Left lung (tissue), 10 donors: ENCODE measurements around the gene YAP1. TPM values are rescaled to one million over a fixed set of nuclear protein-coding genes. Genes with fewer than 3 reads are reported as not detected.
A peak's percentile ranks its signal among the peaks of the same experiment; 100 is the strongest.

ENCODE experiments used
- ATAC-seq: fragments of 200-7000 bp; cut with Tn5 transposase; one replicate; pipeline ENCODE4 v1.9.1; 2020; ENCODE audit warnings: moderate library complexity
- DNase-seq, 4 donors: peaks; one replicate each; pipeline ENCODE4 v3.0.0-alpha.2; 2013 to 2020
- H3K27ac ChIP-seq, 2 donors: fragments of 200-600 bp; sonication (generic) in 1 of 2; one replicate each; pipeline versions ENCODE4 v1.5.0 to v1.8.0; 2020 to 2021
- H3K27me3 ChIP-seq, 2 donors: fragments of 200-600 bp; sonication (generic) in 1 of 2; one replicate each; pipeline versions ENCODE4 v1.5.0 to v1.8.0; 2020 to 2021
- H3K36me3 ChIP-seq, 2 donors: fragments of 200-600 bp; sonication (generic) in 1 of 2; one replicate each; pipeline versions ENCODE4 v1.5.0 to v1.8.0; 2020 to 2021
- H3K4me1 ChIP-seq, 2 donors: fragments of 200-600 bp; one replicate each; pipeline ENCODE4 v1.8.0; 2021
- H3K4me3 ChIP-seq, 2 donors: fragments of 200-600 bp; sonication (generic) in 1 of 2; one replicate each; pipeline versions ENCODE4 v1.5.0 to v1.8.0; 2020 to 2021; ENCODE audit warnings: mild to moderate bottlenecking in 1 of 2
- H3K9me3 ChIP-seq, 2 donors: fragments of 200-600 bp; sonication (generic) in 1 of 2; one replicate each; pipeline versions ENCODE4 v1.5.0 to v1.8.0; 2020 to 2021
- CTCF ChIP-seq, 2 donors: fragments of 200-600 bp; sonication (generic) in 1 of 2; IDR thresholded peaks; one replicate each; pipeline versions ENCODE4 v1.5.0 to v1.8.0; 2021; ENCODE audit warnings: antibody characterized with exemption in 2 of 2
- intact Hi-C, 2 donors: fragments of 100-400 bp; cut with DNase I; formaldehyde crosslinking; loops; one replicate each; pipeline versions ENCODE4 v1.11.2 to v1.14.2; 2022
- polyA plus RNA-seq, 6 donors: library from polyadenylated mRNA; unstranded; fragments of 120-200 nt; gene quantifications; one replicate each; pipeline ENCODE4 v1.2.1, GENCODE V29; 2013; ENCODE audit not compliant: insufficient read length in 6 of 6
- total RNA-seq, 2 donors: library from RNA; stranded (reverse); fragmentation: NEBNext Ultra II Directional; extraction: Animal tissue kit (Norgen Biotek cat#: 25700); gene quantifications; one replicate each; pipeline ENCODE4 v1.2.1, GENCODE V29; 2021
- donor health status: DM: no; HTN: yes; CAD: no.
- donor health status: DM: no; HTN: no; CAD: no.

The YAP1 gene
- total and polyA plus RNA-seq, 8 donors = 105 to 384 (median 335) TPM

GRCh38 chr11:102168481-102168880 lies 58.2 kb downstream of the YAP1 start:
- Histone ChIP-seq H3K36me3 (peaks cover 0 to 5% of the 10 kb centered on the region in 2 donors), H3K4me1 (peaks cover 0 to 5% of the 10 kb centered on the region in 2 donors), H3K4me3 (no peak overlapping the region), H3K27me3 (no peaks in the 10 kb centered on the region), H3K27ac (peak overlapping the region in 1 of 2 donors; percentile 34), H3K9me3 (no peaks in the 10 kb centered on the region)
- intact Hi-C loops = no loop called here
- ATAC-seq = peak; percentile 69
- no peak for TF ChIP-seq CTCF (IDR thresholded peaks at IDR 0.05)
- no peak for DNase-seq

- Histone ChIP-seq H3K4me1 (peaks cover 0 to 5% of the 10 kb centered on the region in 2 donors), H3K27me3 (no peaks in the 10 kb centered on the region), H3K9me3 (no peaks in the 10 kb centered on the region), H3K4me3 (no peak overlapping the region), H3K36me3 (peaks cover 0 to 9% of the 10 kb centered on the region in 2 donors), H3K27ac (peak overlapping the region; percentile 30 to 78)
- no peak for DNase-seq
- no peak for TF ChIP-seq CTCF (IDR thresholded peaks at IDR 0.05)
- intact Hi-C loops = no loop called here
- peak; percentile 48 for ATAC-seq
These were observed 60.9 kb downstream of the YAP1 start for GRCh38 chr11:102171101-102171500.

- intact Hi-C loops = no loop called here
- Histone ChIP-seq H3K4me3 (no peak overlapping the region), H3K27ac (peak overlapping the region; percentile 30 to 78), H3K9me3 (no peaks in the 10 kb centered on the region), H3K27me3 (no peaks in the 10 kb centered on the region), H3K4me1 (peaks cover 0 to 5% of the 10 kb centered on the region in 2 donors), H3K36me3 (peaks cover 0 to 9% of the 10 kb centered on the region in 2 donors)
- peak; percentile 55 for ATAC-seq
- TF ChIP-seq CTCF (IDR thresholded peaks at IDR 0.05) = no peak
- DNase-seq = no peak
These were observed 62.0 kb downstream of the YAP1 start for GRCh38 chr11:102172127-102172848.

- Histone ChIP-seq H3K27me3 (no peaks in the 10 kb centered on the region), H3K4me1 (peaks cover 4 to 5% of the 10 kb centered on the region in 2 donors), H3K27ac (peak overlapping the region in 1 of 2 donors; percentile 84), H3K36me3 (peaks cover 0 to 9% of the 10 kb centered on the region in 2 donors), H3K9me3 (no peaks in the 10 kb centered on the region), H3K4me3 (no peak overlapping the region)
- DNase-seq (no peak), ATAC-seq (no peak)
- no peak for TF ChIP-seq CTCF (IDR thresholded peaks at IDR 0.05)
- intact Hi-C loops = no loop called here
These were observed 66.9 kb downstream of the YAP1 start for GRCh38 chr11:102177126-102177525.

GRCh38 chr11:102177974-102178631 lies 67.9 kb downstream of the YAP1 start:
- H3K4me1 ChIP-seq = peaks cover 0 to 4% of the 10 kb centered on the region in 2 donors
- DNase-seq (peak in 1 of 4 donors; percentile 55), ATAC-seq (peak; percentile 85)
- TF ChIP-seq CTCF (IDR thresholded peaks at IDR 0.05) = no peak
- intact Hi-C loops = no loop called here
- peak overlapping the region; percentile 65 to 84 for H3K27ac ChIP-seq
- H3K27me3 ChIP-seq = no peaks in the 10 kb centered on the region
- no peak overlapping the region for H3K4me3 ChIP-seq
- peaks cover 0 to 9% of the 10 kb centered on the region in 2 donors for H3K36me3 ChIP-seq
- no peaks in the 10 kb centered on the region for H3K9me3 ChIP-seq
